Activated CD4-positive, alpha-beta T cell treated with anti-CD3 and anti-CD28 coated beads, Interleukin-2, amount 10 ng/mL, durations not matched to agents 7 days and 5 days (primary cell): ENCODE measurements around the gene TWNK. TPM values are rescaled to one million over a fixed set of nuclear protein-coding genes. Genes with fewer than 3 reads are reported as not detected.
"Not testable (repeated sequence)": the region's sequence is repeated elsewhere in the genome, so short reads cannot be mapped to it uniquely, and the experiment has no call there.

Experiments used
- CTCF ChIA-PET: fragments of 350-600 bp; sonication (Branson Sonifier 250); formaldehyde crosslinking; loops from one replicate; lab custom pipeline; 2021; ENCODE audit warnings: antibody characterized with exemption; lab: Charles Lee
- POLR2A ChIA-PET: fragments of 350-600 bp; sonication (Branson Sonifier 250); formaldehyde crosslinking; loops from one replicate; lab custom pipeline; 2021; ENCODE audit warnings: antibody characterized with exemption; lab: Charles Lee
- DNase-seq: peaks from one replicate; pipeline ENCODE4 v3.0.0-alpha.2; 2020
- H3K27ac Mint-ChIP-seq: one replicate; pipeline ENCODE4 v1.8.0; 2021; ENCODE audit warnings: mild to moderate bottlenecking, moderate library complexity, mixed read lengths
- H3K27me3 Mint-ChIP-seq: one replicate; pipeline ENCODE4 v1.8.0; 2021; ENCODE audit warnings: mixed read lengths
- H3K36me3 Mint-ChIP-seq: one replicate; pipeline ENCODE4 v1.8.0; 2021; ENCODE audit warnings: low read depth, mixed read lengths
- H3K4me1 Mint-ChIP-seq: one replicate; pipeline ENCODE4 v1.8.0; 2021; ENCODE audit warnings: mixed read lengths
- H3K4me3 Mint-ChIP-seq: one replicate; pipeline ENCODE4 v1.8.0; 2021; ENCODE audit warnings: mild to moderate bottlenecking, moderate library complexity, mixed read lengths
- H3K9me3 Mint-ChIP-seq: one replicate; pipeline ENCODE4 v1.8.0; 2021; ENCODE audit warnings: mixed read lengths
- total RNA-seq, 2 experiments: library from RNA; stranded (reverse); gene quantifications; one replicate each; pipeline ENCODE4 v1.2.3, GENCODE V29; 2021

Gene TWNK
- total RNA-seq, 2 experiments from 2014 or later: 9.9 to 11.6 TPM

GRCh38 chr10:100968062-100968736 is 19.1 kb upstream of the TWNK start:
- H3K36me3 Mint-ChIP-seq: peaks cover 10% of the 10 kb centered on the region
- no peaks in the 10 kb centered on the region for H3K9me3 Mint-ChIP-seq
- H3K4me3 Mint-ChIP-seq: peak overlapping the region; percentile 56
- CTCF ChIA-PET: interaction anchor here (1.3 kb wide), 1 partner anchor 11 kb away, joined by 3 read pairs; no protein-coding TSS in a partner anchor
- H3K27ac Mint-ChIP-seq: peak overlapping the region; percentile 25
- POLR2A ChIA-PET: no interaction called here
- no peak for DNase-seq
- peaks cover 5% of the 10 kb centered on the region for H3K27me3 Mint-ChIP-seq
- H3K4me1 Mint-ChIP-seq: peaks cover 14% of the 10 kb centered on the region

- ChIA-PET POLR2A (no interaction called here), CTCF (interaction anchor here (1.3 kb wide), 1 partner anchor 11 kb away, joined by 3 read pairs; no protein-coding TSS in a partner anchor)
- Mint-ChIP-seq H3K36me3 (peaks cover 8% of the 10 kb centered on the region), H3K4me3 (peak overlapping the region; percentile 56), H3K9me3 (no peaks in the 10 kb centered on the region), H3K4me1 (peaks cover 14% of the 10 kb centered on the region), H3K27ac (no peak overlapping the region), H3K27me3 (peaks cover 5% of the 10 kb centered on the region)
- no peak for DNase-seq
Observed at GRCh38 chr10:100968863-100969186, 18.5 kb upstream of the TWNK start.

GRCh38 chr10:100969187-100970075 is 17.9 kb upstream of the TWNK start, which contains the start of gene SEMA4G:
Gene SEMA4G (plus strand): TSS chr10:100969504. CDS start chr10:100972913, 3,409 bp downstream.
- POLR2A ChIA-PET: interaction anchor here (0.6 kb wide), 1 partner anchor 63 kb away, joined by 3 read pairs; no protein-coding TSS in a partner anchor
- CTCF ChIA-PET: interaction anchor here (1.3 kb wide), 1 partner anchor 10 kb away, joined by 3 read pairs; no protein-coding TSS in a partner anchor
- peaks cover 14% of the 10 kb centered on the region for H3K4me1 Mint-ChIP-seq

GRCh38 chr10:100970076-100970913 is 17.0 kb upstream of the TWNK start:
- POLR2A ChIA-PET: interaction anchor here (0.6 kb wide), 1 partner anchor 62 kb away, joined by 3 read pairs; no protein-coding TSS in a partner anchor
- Mint-ChIP-seq H3K27ac (no peak overlapping the region), H3K9me3 (no peaks in the 10 kb centered on the region), H3K27me3 (peaks cover 5% of the 10 kb centered on the region), H3K4me3 (peak overlapping the region; percentile 55), H3K4me1 (peaks cover 14% of the 10 kb centered on the region), H3K36me3 (peaks cover 6% of the 10 kb centered on the region)
- DNase-seq: no peak
- CTCF ChIA-PET: interaction anchor here (0.5 kb wide), 1 partner anchor 1571 kb away, joined by 3 read pairs; no protein-coding TSS in a partner anchor

More at GRCh38 chr10:100969187-100970075, 17.9 kb upstream of the TWNK start, which contains the start of gene SEMA4G:
- H3K9me3 Mint-ChIP-seq: no peaks in the 10 kb centered on the region
- peak within 1 kb of the TSS; percentile 25 for H3K27ac Mint-ChIP-seq
- peak; percentile 44 for DNase-seq
- H3K27me3 Mint-ChIP-seq: peaks cover 5% of the 10 kb centered on the region
- peak within 1 kb of the TSS; percentile 56 for H3K4me3 Mint-ChIP-seq
- H3K36me3 Mint-ChIP-seq: peaks cover 6% of the 10 kb centered on the region

- Mint-ChIP-seq H3K4me3 (no peak overlapping the region), H3K9me3 (no peaks in the 10 kb centered on the region), H3K27ac (no peak overlapping the region), H3K4me1 (peaks cover 14% of the 10 kb centered on the region), H3K36me3 (peaks cover 2% of the 10 kb centered on the region), H3K27me3 (peaks cover 5% of the 10 kb centered on the region)
- DNase-seq: no peak
- CTCF ChIA-PET: interaction anchor here (1.2 kb wide), 2 partner anchors 48 to 70 kb away, joined by 3 read pairs; no protein-coding TSS in a partner anchor
- POLR2A ChIA-PET: no interaction called here
Observed at GRCh38 chr10:100970914-100971811, 16.2 kb upstream of the TWNK start.

GRCh38 chr10:100972115-100972903 is 15.0 kb upstream of the TWNK start:
- no peak for DNase-seq
- POLR2A ChIA-PET: no interaction called here
- CTCF ChIA-PET: interaction anchor here (0.6 to 1.2 kb wide), 4 partner anchors 38 to 69 kb away, joined by 3 to 5 read pairs (median 3); no protein-coding TSS in a partner anchor
- Mint-ChIP-seq H3K9me3 (no peaks in the 10 kb centered on the region), H3K36me3 (peaks cover 2% of the 10 kb centered on the region), H3K27ac (no peak overlapping the region), H3K27me3 (peaks cover 5% of the 10 kb centered on the region), H3K4me3 (no peak overlapping the region), H3K4me1 (peaks cover 14% of the 10 kb centered on the region)

- Mint-ChIP-seq H3K4me1 (peaks cover 14% of the 10 kb centered on the region), H3K27me3 (peaks cover 5% of the 10 kb centered on the region), H3K9me3 (no peaks in the 10 kb centered on the region), H3K4me3 (no peak overlapping the region), H3K36me3 (no peaks in the 10 kb centered on the region), H3K27ac (no peak overlapping the region)
- POLR2A ChIA-PET: no interaction called here
- DNase-seq: no peak
- CTCF ChIA-PET: interaction anchor here (0.6 to 1.2 kb wide), 4 partner anchors 42 to 1743 kb away, joined by 3 to 5 read pairs (median 4); no protein-coding TSS in a partner anchor
Observed at GRCh38 chr10:100972904-100973535, 14.3 kb upstream of the TWNK start.

- DNase-seq, H3K4me3 Mint-ChIP-seq, H3K36me3 Mint-ChIP-seq, POLR2A ChIA-PET, H3K27ac Mint-ChIP-seq, H3K9me3 Mint-ChIP-seq, H3K4me1 Mint-ChIP-seq, H3K27me3 Mint-ChIP-seq: not testable (repeated sequence)
- CTCF ChIA-PET: interaction anchor here (0.5 to 1.4 kb wide), 2 partner anchors 20 to 39 kb away, joined by 3 to 5 read pairs; no protein-coding TSS in a partner anchor
Observed at GRCh38 chr10:100975397-100975796, 11.9 kb upstream of the TWNK start.

GRCh38 chr10:100976906-100977305 is 10.4 kb upstream of the TWNK start:
- H3K36me3 Mint-ChIP-seq: no peaks in the 10 kb centered on the region
- POLR2A ChIA-PET: no interaction called here
- no peaks in the 10 kb centered on the region for H3K4me1 Mint-ChIP-seq
- no peak overlapping the region for H3K4me3 Mint-ChIP-seq
- no peaks in the 10 kb centered on the region for H3K27me3 Mint-ChIP-seq
- DNase-seq: peak; percentile 3
- H3K27ac Mint-ChIP-seq: no peak overlapping the region
- CTCF ChIA-PET: no interaction called here
- H3K9me3 Mint-ChIP-seq: no peaks in the 10 kb centered on the region

GRCh38 chr10:100977436-100977835 is 9.9 kb upstream of the TWNK start:
- H3K9me3 Mint-ChIP-seq: no peaks in the 10 kb centered on the region
- ChIA-PET POLR2A (no interaction called here), CTCF (no interaction called here)
- H3K36me3 Mint-ChIP-seq: no peaks in the 10 kb centered on the region
- no peak for DNase-seq
- H3K4me1 Mint-ChIP-seq: no peaks in the 10 kb centered on the region
- H3K27ac Mint-ChIP-seq: no peak overlapping the region
- no peaks in the 10 kb centered on the region for H3K27me3 Mint-ChIP-seq
- H3K4me3 Mint-ChIP-seq: no peak overlapping the region
